GM12878 (cell line): ENCODE measurements around the gene TEAD4. TPM values are rescaled to one million over a fixed set of nuclear protein-coding genes. Genes with fewer than 3 reads are reported as not detected.

ENCODE experiments used
- ATAC-seq: fragments of 200-7000 bp; cut with Tn5 transposase; 3 replicates; pipeline ENCODE4 v1.9.1; 2020; ENCODE audit warnings: mild to moderate bottlenecking, moderate library complexity
- BruUV-seq: library from RNA; stranded (reverse); fragments of 400-500 nt; replicated peaks from 2 replicates; lab custom pipeline; 2021; lab: Mats Ljungman, UMichigan
- CTCF ChIA-PET: fragments of 300-600 bp; sonication (Branson Sonifier 250); formaldehyde crosslinking; extraction: SDS; loops from one replicate; lab custom pipeline; 2021; ENCODE audit warnings: inconsistent platforms; lab: Yijun Ruan, JAX
- POLR2A ChIA-PET: fragments of 350-600 bp; formaldehyde crosslinking; extraction: SDS; loops from one replicate; lab custom pipeline; 2021; ENCODE audit warnings: inconsistent platforms; lab: Charles Lee
- RAD21 ChIA-PET: fragments of 300-600 bp; sonication (Branson Sonifier 250); formaldehyde crosslinking; loops from one replicate; lab custom pipeline; 2023; ENCODE audit warnings: antibody characterized with exemption; ENCODE audit not compliant: unreplicated experiment; lab: Charles Lee
- SMC1A ChIA-PET: fragments of 300-600 bp; sonication (Branson Sonifier 250); formaldehyde crosslinking; loops from one replicate; lab custom pipeline; 2023; ENCODE audit not compliant: unreplicated experiment, uncharacterized antibody; lab: Charles Lee
- DNase-seq: peaks from one replicate; pipeline ENCODE4 v3.0.0-alpha.2; 2011; ENCODE audit warnings: low read depth, low spot score
- FAIRE-seq: peaks from 3 replicates; lab custom pipeline; 2011; peaks lifted over from hg19 to GRCh38; lab: Jason Lieb, UNC
- H2AFZ ChIP-seq: 2 replicates; pipeline ENCODE4 v1.6.0; 2011; ENCODE audit warnings: low read depth, low read length, control low read depth; ENCODE audit not compliant: control insufficient read depth
- H3K27ac ChIP-seq: 2 replicates; pipeline ENCODE4 v1.5.1; 2011; ENCODE audit warnings: control low read depth; ENCODE audit not compliant: control insufficient read depth, insufficient read depth
- H3K27me3 ChIP-seq, 2 experiments: replicated peaks in 1 of 2; 2 replicates each; pipeline versions ENCODE4 v1.6.0 to v1.6.1; 2011; ENCODE audit warnings: low read length in 1 of 2; ENCODE audit not compliant: control insufficient read depth in 2 of 2, insufficient read depth in 2 of 2
- H3K36me3 ChIP-seq, 2 experiments: 2 replicates each; pipeline ENCODE4 v1.5.1; 2011; ENCODE audit warnings: low read length in 1 of 2; ENCODE audit not compliant: control insufficient read depth in 2 of 2, insufficient read depth in 2 of 2
- H3K4me1 ChIP-seq: 2 replicates; pipeline ENCODE4 v1.6.1; 2011; ENCODE audit warnings: mild to moderate bottlenecking, low read length, moderate library complexity, mixed read lengths; ENCODE audit not compliant: control insufficient read depth, insufficient read depth
- H3K4me2 ChIP-seq: 2 replicates; pipeline ENCODE4 v1.6.0; 2011; ENCODE audit warnings: control low read depth; ENCODE audit not compliant: control insufficient read depth, insufficient read depth
- H3K4me3 ChIP-seq: fragments of 200-600 bp; sonication (generic); 2 replicates; pipeline ENCODE4 v1.5.1; 2016
- H3K79me2 ChIP-seq: 2 replicates; pipeline ENCODE4 v1.6.0; 2011; ENCODE audit warnings: low read length; ENCODE audit not compliant: control insufficient read depth, insufficient read depth
- H3K9ac ChIP-seq: 2 replicates; pipeline ENCODE4 v1.8.0; 2011; ENCODE audit warnings: low read length, control low read depth, mixed read lengths; ENCODE audit not compliant: control insufficient read depth, insufficient read depth
- H3K9me3 ChIP-seq: replicated peaks from 3 replicates; pipeline ENCODE4 v1.5.1; 2011; ENCODE audit warnings: mild to moderate bottlenecking, low read length; ENCODE audit not compliant: control insufficient read depth, insufficient read depth
- H4K20me1 ChIP-seq: 2 replicates; pipeline ENCODE4 v1.6.0; 2011; ENCODE audit not compliant: control insufficient read depth, insufficient read depth
- JUND ChIP-seq: IDR thresholded peaks from 2 replicates; pipeline ENCODE4 v1.6.1; 2012; ENCODE audit warnings: low read depth, mild to moderate bottlenecking, low read length, improper control_type of control experiment, moderate library complexity
- NFIC ChIP-seq: IDR thresholded peaks from 2 replicates; pipeline ENCODE4 v1.6.1; 2012; ENCODE audit warnings: low read depth, mild to moderate bottlenecking, inconsistent platforms, low read length, moderate library complexity
- TCF12 ChIP-seq: IDR thresholded peaks from 2 replicates; pipeline ENCODE4 v1.6.1; 2011; ENCODE audit warnings: low read depth, mild to moderate bottlenecking, low read length
- WRNIP1 ChIP-seq: IDR thresholded peaks from 2 replicates; pipeline ENCODE4 v1.6.1; 2011; ENCODE audit warnings: low read depth, low read length, improper control_type of control experiment, borderline replicate concordance
- WGBS: methylation state at CpG from one replicate; pipeline ENCODE4 v1.1.6; 2016; ENCODE audit warnings: low lambda C conversion rate; ENCODE audit not compliant: insufficient replicate concordance, insufficient coverage; ENCODE audit errors: missing lambda C conversion rate; 5-methylcytosine and 5-hydroxymethylcytosine counted together
- in situ Hi-C: fragments of 300-500 bp; cut with MboI; formaldehyde crosslinking; loops from 9 replicates; pipeline ENCODE4 v1.14.3; 2018; ENCODE audit warnings: mixed read lengths
- intact Hi-C: fragments of 100-400 bp; cut with micrococcal nuclease; formaldehyde crosslinking; loops from one replicate; pipeline ENCODE4 v1.14.2; 2022; ENCODE audit not compliant: unreplicated experiment
- polyA plus RNA-seq, 11 experiments: library from polyadenylated mRNA; depleted of rRNA in 4 of 11; unstranded in 6 of 11; stranded (reverse) in 5 of 11; fragments of >200 nt; fragmentation: Nextera tagmentation in 4 of 11; fragmentation: Illumina TruSeq in 1 of 11; extraction: Ambion mirVana in 4 of 11; extraction: Trizol in 1 of 11; gene quantifications; 1 replicate in 1 of 11; 2 replicates in 10 of 11; pipeline versions ENCODE4 v1.2.1 to v1.2.3, GENCODE V29; 2011 to 2016; ENCODE audit warnings: inconsistent platforms in 2 of 11, missing spikeins in 2 of 11, low read depth in 1 of 11
- total RNA-seq, 4 experiments: library from RNA; depleted of rRNA in 3 of 4; stranded (reverse); fragments of >200 nt in 3 of 4; fragmentation: Illumina TruSeq in 1 of 4; extraction: Trizol in 1 of 4; gene quantifications; 2 replicates each; pipeline versions ENCODE4 v1.2.1 to v1.2.3, GENCODE V29; 2013 to 2021
- TF ChIP-seq, protein P1 (sequence below): fragments of 450-650 bp; IDR thresholded peaks from 2 replicates; pipeline ENCODE4 v1.6.1; 2017; ENCODE audit warnings: borderline replicate concordance
- TF ChIP-seq, protein P2 (sequence below): IDR thresholded peaks from 2 replicates; pipeline ENCODE4 v1.6.1; 2011; ENCODE audit warnings: borderline replicate concordance, low read depth, mild to moderate bottlenecking, moderate library complexity, mixed read lengths, low read length; ENCODE audit not compliant: insufficient read depth; ENCODE audit errors: extremely low read length

TEAD4 gene
- total and polyA plus RNA-seq, 10 of the 15 experiments (the other 5 are each of a cell fraction or from before 2014, with no cell fraction given) = 0.04 to 0.68 (median 0.31) TPM; not detected in 4

DNA sequence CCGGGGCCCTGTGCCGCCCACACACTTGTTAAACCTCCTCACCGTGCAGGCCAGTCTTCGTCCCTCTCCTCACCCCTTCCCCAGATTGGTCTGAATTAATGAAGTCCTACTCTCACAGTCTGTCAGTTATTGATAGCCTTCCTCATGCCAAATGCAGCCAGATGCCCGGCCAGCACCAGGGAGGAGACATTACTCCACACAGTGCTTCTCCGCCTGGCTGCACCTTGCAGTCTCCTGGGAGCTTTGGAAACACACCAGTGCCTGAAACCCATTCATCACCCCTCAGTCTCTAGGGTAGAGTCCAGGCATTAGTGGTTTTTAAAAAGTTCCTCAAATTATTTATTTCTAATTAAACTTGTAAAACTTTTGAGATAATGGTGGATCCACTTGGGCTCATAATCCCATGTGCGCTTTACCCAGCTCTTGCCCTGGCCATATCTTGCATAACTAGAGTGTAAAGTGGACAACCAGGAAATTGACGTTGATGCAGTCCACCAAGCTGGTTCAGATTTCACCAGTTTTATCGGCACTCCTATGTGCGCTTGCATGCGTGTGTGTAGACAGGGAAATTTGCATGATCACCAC, 79.8 kb downstream of the TEAD4 start:
- no peak overlapping the region for H3K4me2 ChIP-seq
- H3K9ac ChIP-seq = no peak overlapping the region
- TF ChIP-seq JUND = no peak
- no peak for TF ChIP-seq TCF12
- TF ChIP-seq, protein P1, sequence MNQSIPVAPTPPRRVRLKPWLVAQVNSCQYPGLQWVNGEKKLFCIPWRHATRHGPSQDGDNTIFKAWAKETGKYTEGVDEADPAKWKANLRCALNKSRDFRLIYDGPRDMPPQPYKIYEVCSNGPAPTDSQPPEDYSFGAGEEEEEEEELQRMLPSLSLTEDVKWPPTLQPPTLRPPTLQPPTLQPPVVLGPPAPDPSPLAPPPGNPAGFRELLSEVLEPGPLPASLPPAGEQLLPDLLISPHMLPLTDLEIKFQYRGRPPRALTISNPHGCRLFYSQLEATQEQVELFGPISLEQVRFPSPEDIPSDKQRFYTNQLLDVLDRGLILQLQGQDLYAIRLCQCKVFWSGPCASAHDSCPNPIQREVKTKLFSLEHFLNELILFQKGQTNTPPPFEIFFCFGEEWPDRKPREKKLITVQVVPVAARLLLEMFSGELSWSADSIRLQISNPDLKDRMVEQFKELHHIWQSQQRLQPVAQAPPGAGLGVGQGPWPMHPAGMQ = no peak
- TF ChIP-seq NFIC = no peak
- no peak for TF ChIP-seq WRNIP1
- TF ChIP-seq, protein P2, sequence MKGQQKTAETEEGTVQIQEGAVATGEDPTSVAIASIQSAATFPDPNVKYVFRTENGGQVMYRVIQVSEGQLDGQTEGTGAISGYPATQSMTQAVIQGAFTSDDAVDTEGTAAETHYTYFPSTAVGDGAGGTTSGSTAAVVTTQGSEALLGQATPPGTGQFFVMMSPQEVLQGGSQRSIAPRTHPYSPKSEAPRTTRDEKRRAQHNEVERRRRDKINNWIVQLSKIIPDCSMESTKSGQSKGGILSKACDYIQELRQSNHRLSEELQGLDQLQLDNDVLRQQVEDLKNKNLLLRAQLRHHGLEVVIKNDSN = no peak
- H3K9me3 ChIP-seq = no peaks in the 10 kb centered on the region
- ChIA-PET CTCF (no interaction called here), RAD21 (no interaction called here), POLR2A (no interaction called here), SMC1A (no interaction called here)
- H2AFZ ChIP-seq = no peak overlapping the region
- BruUV-seq = no TSS peak
- no peak overlapping the region for H3K4me3 ChIP-seq
- no peak for FAIRE-seq
- no peaks in the 10 kb centered on the region for H3K4me1 ChIP-seq
- in situ Hi-C loops (no loop called here), intact Hi-C loops (no loop called here)
- no peak for DNase-seq
- no peak for ATAC-seq
- H3K27ac ChIP-seq = no peak overlapping the region
- H3K36me3 ChIP-seq = no peaks in the 10 kb centered on the region
- no peaks in the 10 kb centered on the region for H4K20me1 ChIP-seq
- H3K79me2 ChIP-seq = no peaks in the 10 kb centered on the region
- 12% methylated on average over 11 of the region's 11 CpGs for WGBS
- H3K27me3 ChIP-seq = no peaks in the 10 kb centered on the region; a peak in 1 of 4 replicates
